HEK293T (cell line): ENCODE results near the gene NCBP1.

ENCODE experiments used
- CTBP1 ChIP-seq: fragments of 450-650 bp; IDR thresholded peaks from 2 replicates; pipeline ENCODE4 v1.6.1; 2016; ENCODE audit warnings: borderline replicate concordance
- FOXK2 ChIP-seq: fragments of 450-650 bp; IDR thresholded peaks from 2 replicates; pipeline ENCODE4 v1.6.1; 2016; ENCODE audit warnings: mild to moderate bottlenecking
- FOXM1 ChIP-seq: fragments of 450-650 bp; IDR thresholded peaks from 2 replicates; pipeline ENCODE4 v1.6.1; 2017; ENCODE audit warnings: mild to moderate bottlenecking, borderline replicate concordance
- HDGF ChIP-seq: fragments of 450-650 bp; IDR thresholded peaks from 2 replicates; pipeline ENCODE4 v1.6.1; 2017; ENCODE audit warnings: antibody characterized with exemption, borderline replicate concordance
- LEF1 ChIP-seq: fragments of 450-650 bp; IDR thresholded peaks from 2 replicates; pipeline ENCODE4 v1.6.1; 2017; ENCODE audit warnings: mild to moderate bottlenecking, borderline replicate concordance
- NFRKB ChIP-seq: fragments of 450-650 bp; IDR thresholded peaks from 2 replicates; pipeline ENCODE4 v1.6.1; 2016; ENCODE audit warnings: mild to moderate bottlenecking, moderate library complexity
- SP1 ChIP-seq: fragments of 450-650 bp; IDR thresholded peaks from 2 replicates; pipeline ENCODE4 v1.6.1; 2017
- SUZ12 ChIP-seq: fragments of 450-650 bp; IDR thresholded peaks from 2 replicates; pipeline ENCODE4 v1.6.1; 2016; ENCODE audit warnings: mild to moderate bottlenecking

DNA sequence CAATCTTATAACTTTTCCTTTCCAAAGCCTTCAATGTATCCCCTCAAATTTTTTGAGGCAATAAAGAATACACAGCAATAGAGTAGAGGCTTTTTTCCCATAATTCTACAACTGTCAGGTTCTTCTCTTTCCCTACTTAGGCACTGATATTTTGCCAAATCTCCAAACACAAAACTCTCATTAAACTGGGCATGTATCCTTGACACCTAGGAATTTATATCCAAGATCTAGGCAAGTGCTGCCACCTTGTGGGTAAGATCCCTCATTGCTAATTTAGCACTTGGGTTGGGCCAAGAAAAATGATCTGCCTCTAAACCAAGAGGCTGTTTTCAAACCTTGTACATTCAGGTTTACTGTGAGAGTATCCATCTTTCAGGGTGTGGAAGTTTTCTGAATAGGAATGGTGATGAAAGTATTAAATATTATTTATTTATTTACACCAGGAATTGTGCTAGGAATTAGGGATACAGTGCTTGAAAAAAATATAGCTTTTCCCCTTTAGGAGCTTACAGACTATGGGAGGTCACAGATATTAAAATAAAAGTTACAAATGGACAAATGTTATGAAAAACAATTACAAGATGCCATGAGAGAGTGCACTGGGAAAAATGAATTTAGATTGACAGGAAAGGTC is 18.1 kb upstream of the NCBP1 start:
- TF ChIP-seq FOXK2 (no peak), SP1 (no peak), NFRKB (no peak), LEF1 (no peak), FOXM1 (no peak), HDGF (no peak), SUZ12 (no peak), CTBP1 (no peak)
